Pons (tissue), 1 donor: ENCODE data around the gene SLC49A3.
"Not testable (repeated sequence)": the region's sequence is repeated elsewhere in the genome, so short reads cannot be mapped to it uniquely, and the experiment has no call there.

ENCODE experiments used
- DNase-seq: peaks from one replicate; pipeline ENCODE4 v3.0.0-alpha.2; 2016; ENCODE audit warnings: low spot score

The SLC49A3 gene

DNA sequence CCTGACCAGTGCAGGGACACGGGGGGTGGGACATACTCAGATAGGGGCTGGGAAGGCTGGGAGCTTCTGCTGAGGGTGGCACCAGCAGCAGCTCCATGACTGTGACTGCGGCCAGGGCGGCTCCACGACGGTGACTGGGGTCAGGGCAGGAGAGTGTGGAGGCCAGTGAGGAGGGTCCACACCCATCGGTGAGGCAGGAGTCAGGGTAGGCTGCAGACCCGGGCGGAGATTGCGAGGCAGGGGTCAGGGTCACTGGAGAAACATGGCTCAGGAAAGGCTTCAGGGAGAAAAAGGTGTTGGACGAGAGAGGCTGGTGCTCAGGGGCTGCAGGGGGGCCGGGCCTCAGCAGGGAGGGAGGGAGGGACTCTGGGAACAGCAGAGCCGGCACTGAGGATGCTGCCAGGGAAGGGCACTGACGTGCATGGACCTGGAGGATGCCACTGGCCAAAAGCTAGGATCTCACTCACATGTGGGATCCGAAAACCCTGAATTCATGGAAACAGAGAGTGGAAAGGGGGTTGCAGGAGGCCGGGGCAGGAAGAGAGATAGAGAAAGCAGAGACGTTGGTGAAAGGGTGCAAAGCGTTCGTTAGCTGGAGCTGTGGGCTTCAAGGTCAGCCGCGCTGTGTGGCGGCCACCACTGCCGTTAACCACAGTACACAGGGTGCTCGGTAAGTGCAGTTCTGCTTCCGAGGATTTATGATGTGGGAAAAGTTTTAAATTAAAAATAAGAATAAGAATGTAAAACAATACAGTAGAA, 36.9 kb downstream of the SLC49A3 start:
- DNase-seq, result no peak

DNA sequence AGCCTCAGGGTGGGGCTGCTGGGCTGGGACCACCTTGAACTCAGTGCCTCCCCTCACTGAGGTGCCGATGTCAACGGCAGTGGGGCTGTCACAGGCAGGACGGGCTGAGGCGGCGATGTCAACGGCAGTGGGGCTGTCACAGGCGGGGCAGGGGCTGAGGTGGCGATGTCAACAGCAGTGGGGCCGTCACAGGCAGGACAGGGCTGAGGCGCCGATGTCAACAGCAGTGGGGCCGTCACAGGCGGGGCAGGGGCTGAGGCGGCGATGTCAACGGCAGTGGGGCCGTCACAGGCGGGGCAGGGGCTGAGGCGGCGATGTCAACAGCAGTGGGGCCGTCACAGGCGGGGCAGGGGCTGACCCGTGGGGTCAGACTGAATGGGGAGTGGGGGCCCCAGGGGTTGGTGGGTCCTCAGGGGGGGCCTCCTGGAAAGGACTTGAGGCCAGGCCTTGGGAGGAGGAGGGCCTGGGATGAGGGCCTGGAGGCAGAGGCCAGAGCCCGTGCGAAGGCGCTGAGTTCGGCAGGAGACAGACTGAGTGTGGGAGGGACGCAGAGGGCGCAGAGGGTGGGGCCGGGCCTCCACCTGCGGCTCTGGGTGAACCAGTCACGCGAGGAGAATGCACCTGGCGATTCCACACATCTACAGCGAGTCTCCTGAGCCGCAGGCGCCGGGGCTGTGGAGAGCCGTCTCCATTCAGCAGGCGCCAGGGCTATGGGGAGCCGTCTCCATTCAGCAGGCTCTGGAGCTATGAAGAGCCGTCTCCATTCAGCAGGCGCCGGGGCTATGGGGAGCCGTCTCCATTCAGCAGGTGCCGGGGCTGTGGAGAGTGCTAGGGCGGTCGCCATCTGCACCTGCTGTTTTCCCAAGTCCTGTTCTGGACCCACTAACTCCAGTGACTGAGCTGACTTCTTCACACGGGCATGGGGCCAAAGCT, 37.7 kb downstream of the SLC49A3 start:
- peak; percentile 91 for DNase-seq

DNA sequence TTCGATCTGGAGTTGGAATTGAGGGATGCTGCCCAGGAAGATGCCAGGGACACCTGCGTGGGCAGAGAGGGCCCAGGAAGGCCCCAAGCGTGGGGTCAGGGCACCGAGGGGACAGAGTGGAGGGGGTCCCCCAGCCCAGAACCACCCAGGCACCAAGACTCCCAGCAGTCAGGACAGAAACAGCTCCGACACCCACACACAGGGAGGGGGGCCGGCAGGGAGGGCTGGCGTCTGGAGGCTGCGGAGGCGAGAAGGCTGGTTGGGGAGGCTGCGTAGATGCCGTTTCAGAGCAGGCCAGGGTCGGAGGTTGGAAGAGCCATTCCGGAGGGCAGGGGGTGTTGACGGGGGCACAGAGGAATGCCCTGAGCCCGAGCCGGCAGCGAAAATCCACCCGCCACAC, 38.5 kb downstream of the SLC49A3 start:
- DNase-seq, result no peak

DNA sequence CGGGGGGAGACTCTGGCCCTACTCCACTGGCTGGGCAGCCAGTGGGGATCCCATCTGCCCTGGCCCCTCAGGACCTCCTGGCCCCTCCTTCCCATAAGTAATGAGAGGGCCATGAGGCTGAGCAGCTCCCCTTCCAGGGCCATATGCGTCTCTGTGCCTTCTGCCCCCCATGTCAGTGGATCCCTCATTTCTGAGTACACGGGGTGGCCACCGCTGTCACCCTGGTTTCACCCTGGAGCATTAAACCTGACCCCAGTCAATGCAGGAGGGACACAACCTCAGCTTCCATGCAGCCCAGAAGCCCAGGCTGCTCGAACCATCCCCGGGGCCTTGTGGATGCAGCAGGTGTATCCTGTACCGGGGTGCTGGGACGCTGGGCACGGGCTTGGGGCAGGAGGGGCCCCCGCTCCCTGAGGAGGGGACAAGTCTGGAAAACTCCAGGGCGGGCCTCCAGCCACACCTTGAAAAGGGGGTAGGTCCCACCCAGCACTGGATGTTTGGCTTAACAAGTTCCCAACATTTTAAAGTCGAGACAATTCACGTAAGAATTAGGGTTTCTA, 39.1 kb downstream of the SLC49A3 start:
- no peak for DNase-seq

DNA sequence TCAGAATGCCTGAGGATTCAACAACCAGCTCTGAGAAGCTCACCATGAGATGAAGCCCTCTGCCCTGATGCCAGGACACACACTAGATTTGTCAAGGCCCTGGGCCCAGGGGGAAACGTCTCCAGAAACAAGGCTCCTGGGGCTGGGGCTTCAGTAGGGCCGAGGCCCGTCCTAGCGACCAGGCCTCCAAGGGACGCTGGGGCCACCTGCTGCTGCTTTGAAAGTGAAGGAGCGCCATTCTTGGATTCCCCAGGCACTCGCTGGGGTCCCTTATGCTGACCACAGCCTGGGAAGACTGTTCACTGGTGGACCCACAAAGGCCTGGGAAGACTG, 39.7 kb downstream of the SLC49A3 start:
- DNase-seq, result no peak

DNA sequence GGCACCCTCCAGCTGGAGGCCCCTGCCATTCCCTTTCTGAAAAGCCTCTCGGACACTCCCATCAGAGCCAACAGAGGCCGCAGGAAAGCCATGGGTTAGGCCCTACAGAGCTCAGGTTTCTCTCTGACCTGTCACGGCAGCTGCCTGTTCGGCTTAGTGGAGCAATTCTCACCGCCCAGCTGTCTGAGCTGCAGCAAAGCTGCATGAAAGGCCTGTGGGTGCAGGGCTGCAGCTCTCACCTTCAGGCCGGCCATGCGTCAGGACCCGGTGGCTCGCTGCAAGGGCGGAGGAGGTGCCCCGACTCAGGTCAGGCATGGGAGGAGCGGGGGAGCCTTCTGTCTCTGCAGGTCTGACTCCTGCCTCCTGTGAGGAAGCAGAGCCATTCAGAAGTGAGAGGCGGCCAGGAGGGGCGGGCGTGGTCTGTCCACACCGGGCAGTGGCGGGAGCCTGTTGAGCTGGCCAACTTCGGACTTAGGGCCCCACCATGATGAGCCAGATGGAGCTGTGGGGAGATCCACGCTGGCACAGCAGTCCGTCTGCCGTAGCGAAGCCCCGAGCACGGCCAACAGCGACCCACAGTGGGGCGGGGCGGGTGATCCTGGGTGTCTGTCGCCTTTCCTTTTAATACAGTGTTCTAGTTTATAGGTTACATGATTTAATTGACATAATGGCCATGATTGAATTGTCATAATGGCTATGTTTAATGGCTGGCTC, 40.2 kb downstream of the SLC49A3 start:
- DNase-seq, result no peak

DNA sequence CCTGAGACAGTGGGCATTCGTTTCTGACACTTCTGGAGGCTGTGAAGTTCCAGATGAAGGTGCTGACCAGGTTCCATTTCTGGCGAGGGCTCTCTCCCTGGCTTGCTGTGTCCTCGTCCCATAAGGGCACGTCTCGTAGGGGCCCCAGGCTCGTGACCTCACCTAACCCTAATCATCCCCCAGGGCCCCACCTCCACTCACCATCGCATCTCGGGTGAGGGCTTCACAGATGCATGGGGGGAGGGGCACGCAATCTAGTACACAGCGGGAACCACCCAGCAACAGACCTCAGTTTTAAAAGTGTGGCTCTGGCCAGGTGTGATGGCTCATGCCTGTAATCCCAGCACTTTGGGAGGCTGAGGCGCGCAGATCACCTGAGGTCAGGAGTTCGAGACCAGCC, 41.5 kb downstream of the SLC49A3 start:
- DNase-seq, result no peak

DNA sequence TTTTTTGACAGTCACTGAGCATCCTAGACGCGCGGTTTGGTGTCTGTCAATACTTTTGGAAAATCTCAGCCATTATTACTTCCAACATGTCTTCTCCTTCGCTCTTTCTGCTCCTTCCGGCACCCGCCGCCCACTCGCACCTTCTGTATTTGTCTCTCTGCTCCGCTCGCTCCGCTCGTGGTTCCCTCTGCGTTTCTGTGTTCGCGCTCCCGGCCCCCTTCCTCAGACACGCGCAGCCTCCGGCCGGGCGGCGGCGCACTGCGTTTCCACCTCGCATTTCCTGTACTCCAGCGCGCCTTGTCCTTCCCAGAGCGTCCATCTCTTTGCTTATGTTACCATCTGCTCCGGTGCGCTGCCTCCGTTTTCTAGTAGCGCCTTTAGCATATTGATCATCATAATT, 42.5 kb downstream of the SLC49A3 start:
- no peak for DNase-seq

DNA sequence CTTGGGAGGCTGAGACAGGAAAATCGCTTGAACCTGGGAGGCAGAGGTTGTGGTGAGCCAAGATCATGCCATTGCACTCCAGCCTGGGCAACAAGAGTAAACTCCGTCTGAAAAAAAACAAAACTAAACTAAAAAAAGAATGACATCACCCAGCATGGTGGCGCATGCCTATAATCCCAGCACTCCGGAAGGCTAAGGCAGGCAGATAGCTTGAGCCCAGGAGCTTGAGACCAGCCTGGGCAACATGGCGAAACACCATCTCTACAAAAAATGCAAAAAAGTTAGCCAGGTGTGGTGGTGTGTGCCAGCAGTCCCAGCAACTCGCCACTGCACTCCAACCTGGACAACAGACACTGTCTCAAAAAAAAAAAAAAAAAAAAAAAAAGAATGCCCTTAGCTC, 46.6 kb downstream of the SLC49A3 start:
- DNase-seq, result not testable (repeated sequence)

DNA sequence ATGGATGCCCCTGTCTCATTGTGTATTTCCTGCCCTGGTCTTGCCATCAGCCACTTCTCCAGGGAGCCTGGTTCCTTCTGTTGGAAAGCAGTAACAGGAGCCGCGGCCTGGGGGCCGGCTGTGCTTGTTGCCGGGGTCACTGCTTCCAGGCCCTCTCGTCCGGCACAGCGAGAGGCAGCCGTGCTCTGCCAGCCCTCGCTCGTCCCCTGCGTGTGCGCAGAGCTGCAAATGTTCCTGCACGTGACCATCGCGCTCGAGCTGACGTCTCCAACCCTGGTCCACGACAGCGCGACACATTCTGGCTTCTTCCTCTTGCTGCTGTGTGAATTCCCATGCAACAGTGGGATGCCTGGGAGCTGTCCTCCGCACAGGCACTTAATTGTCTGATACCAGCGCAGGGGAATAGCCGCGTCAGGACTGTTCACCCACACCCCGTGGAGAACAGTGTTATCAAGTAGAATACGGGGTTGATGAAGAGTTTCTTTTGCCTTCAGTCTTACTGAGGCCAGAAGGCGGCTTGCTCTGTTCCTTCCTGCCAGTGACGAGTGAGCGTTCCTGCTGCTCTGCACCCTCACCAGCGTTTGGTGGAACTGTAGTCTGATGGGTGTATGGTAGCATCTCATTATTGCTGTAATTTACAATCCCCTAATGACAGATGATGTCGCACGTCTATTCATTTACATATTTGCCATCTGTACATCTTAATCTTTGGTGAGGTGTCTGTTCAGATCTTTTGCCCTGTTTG, 51.2 kb downstream of the SLC49A3 start:
- DNase-seq, result peak; percentile 20

DNA sequence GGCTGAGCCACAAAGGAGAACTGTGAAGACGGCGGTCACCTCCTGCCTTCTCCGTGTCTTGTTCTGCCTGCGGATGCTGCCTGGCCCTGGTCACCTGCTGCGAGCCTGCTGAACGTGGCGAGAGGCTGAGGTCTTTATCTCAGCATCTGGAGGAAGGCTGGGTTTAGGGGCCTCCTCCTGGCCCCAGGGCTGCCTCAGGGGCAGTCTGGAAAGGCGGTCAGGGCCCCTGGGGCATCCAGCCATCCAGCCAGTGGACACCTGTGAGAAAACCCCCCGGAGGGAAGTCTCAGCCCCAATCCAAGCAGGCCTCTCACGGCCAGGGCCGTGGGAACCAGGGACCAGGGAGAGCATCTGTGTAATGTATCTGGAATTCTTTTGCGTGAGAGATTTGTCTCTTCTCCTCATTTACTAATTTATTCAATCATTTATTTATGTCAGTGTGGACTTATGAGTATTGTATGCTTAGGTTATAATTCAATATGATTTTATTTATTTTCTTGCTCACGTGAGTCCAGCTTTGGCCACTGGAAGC, 52.3 kb downstream of the SLC49A3 start:
- no peak for DNase-seq

DNA sequence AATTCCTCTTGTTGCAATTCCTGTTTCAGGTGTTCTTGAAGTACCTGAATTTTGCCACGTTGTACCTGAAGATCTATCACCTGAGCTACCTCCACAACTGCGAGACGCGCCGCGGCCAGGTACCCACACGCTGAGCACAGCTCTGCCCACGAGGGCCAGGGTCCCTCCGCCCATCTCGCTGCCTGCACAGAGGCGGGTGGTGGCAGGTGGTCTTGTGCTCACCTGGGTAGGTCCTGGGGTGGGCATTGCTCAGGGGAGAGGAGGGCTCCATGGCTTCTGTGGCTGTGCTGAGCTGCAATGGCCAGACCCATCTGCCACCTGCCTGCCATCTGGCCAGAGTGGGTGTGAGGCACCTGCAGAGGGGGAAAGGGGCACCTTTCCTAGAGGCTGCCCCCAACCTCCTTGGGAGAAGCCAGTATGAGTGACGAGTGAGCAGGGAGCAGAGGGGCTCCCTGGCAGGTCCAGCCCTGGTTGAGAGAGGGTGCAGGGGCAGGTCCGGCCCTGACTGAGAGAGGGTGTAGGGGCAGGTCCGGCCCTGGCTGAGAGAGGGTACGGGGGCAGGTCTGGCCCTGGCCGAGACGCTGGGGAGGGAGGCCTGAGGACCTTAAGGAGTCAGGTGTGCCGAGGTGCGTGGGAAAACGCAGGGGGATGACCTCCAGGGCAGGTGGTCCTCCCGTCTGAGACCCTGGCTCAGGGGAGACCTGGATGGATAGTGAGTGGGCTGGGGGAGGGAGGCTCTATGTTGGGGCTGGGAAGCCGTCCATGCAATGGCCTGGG, 52.9 kb downstream of the SLC49A3 start:
- DNase-seq, result no peak

DNA sequence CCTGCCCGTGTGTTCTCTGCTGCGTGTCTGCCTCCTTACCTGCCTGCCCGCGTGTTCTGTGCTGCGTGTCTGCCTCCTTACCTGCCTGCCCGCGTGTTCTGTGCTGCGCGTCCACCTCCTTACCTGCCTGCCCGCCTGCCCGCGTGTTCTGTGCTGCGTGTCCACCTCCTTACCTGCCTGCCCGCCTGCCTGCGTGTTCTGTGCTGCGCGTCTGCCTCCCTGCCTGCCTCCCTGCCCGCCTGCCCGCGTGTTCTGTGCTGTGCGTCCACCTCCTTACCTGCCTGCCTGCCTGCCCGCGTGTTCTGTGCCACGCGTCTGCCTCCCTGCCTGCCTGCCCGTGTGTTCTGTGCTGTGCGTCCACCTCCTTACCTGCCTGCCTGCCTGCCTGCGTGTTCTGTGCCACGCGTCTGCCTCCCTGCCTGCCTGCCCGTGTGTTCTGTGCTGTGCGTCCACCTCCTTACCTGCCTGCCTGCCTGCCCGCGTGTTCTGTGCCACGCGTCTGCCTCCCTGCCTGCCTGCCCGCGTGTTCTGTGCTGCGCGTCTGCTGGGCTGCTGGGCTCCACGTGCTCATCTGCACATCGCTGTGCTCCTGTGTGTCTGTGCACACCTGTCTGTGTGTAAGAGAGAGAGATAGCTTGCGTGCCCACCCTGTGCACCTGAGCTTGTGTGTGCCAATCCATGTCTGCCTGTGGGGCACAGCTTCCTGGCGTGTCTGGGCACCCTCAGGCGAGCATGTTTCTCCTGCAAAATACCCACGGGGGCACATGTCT, 53.7 kb downstream of the SLC49A3 start:
- DNase-seq, result not testable (repeated sequence)

DNA sequence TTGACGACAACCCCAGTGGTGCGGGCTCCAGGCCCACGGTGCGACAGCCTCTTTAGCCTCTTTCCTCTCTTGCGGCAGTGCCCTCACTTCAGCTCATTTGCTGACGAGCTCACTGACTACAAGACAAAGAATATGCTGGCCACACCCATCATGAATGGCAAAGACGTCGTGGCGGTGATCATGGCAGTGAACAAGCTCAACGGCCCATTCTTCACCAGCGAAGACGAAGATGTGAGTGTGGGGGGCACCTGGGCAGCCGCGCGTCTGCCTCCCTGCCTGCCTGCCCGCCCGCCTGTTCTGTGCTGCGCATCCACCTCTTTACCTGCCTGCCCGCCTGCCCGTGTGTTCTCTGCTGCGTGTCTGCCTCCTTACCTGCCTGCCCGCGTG, 54.4 kb downstream of the SLC49A3 start:
- no peak for DNase-seq

DNA sequence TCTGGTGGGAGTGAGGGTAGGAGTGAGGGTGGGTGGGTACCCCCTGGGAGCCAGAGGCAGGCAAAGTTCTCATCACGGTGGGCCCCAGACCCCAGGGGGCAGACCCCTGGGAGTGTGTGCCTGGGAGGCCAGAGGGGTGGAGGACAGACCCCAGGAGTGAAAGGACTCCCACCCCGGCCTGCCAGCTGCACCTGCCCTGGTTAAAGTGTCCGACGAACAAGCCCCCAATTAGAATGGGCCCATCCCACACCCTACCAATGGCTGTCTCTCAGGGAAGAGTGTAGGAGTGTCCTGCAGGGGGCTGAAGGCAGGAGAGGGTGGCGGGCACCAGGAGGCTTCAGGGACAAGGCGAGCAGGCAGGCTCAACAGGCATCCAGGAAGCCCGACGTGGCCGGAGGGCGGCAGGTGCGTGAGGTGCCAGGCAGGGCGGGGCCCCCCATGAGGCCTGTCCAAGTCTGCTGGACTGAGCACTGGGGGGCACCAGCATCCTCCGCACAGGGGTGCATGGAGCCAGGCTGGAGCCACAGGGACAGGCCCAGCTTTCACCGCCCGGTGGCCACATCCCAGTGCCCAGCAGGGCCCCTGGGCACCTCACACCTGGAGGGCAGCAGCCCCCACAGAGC, 54.9 kb downstream of the SLC49A3 start:
- DNase-seq, result no peak

DNA sequence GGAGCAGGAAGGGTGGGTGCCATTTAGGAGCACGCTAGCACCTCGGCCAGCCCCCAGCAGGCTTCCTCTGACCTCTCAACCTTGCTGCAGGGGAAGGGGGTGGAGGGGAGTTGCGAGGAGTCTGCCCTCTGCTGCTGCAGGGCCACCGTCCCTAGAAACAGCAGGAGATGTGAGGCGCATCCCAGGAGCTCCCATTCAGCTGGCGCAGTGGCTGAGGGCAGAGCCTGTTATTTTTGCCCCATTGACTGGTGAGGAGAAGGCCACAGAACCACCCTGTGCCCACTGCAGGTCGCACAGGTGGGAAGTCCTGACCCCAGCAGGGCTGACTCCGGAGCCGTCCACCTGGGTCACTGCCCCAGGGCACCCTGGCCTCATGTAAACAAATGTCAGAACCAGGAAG, 55.5 kb downstream of the SLC49A3 start:
- DNase-seq, result no peak

DNA sequence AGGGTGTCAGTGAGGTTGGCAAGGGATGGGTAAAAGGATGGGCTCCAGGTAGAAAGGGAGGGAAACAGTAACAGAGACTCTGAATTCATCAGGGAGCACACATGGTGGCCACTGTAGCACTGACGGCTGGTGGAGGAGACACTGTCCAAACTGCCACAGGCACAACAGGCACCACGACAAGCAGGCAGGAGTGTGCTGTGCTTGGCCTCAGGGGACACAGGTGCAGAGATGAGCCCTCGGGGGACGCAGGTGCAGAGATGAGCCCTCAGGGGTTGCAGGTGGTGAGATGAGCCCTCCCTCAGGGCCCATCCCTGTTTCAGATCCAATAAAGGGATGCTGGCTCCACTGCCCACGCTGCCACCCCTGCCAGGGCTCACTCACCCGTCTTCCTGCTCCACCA, 56.0 kb downstream of the SLC49A3 start:
- no peak for DNase-seq

DNA sequence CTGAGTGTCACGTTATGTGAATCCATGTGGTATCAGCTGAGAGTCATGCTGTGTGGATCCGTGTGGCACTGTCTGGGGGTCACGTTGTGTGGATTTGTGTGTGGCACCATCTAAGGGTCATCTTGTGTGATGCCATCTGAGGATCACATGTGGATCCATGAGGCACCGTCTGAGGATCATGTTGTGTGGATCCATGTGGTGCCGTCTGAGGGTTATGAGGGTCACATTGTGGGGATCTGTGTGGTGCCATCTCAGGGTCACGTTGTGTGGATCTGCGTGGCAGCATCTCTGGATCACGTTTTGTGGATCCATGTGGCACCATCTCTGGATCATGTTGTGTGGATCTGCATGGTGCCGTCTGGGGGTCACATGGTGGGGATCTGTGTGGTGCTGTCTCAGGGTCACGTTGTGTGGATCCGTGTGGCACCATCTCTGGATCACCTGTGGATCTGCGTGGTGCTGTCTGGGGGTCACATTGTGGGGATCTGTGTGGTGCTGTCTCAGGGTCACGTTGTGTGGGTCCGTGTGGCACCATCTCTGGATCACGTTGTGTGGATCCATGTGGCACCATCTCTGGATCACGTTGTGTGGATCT, 56.7 kb downstream of the SLC49A3 start:
- no peak for DNase-seq
